GM19372 (cell line): ENCODE results near the gene S100A16.
"Not testable (repeated sequence)": the region's sequence is repeated elsewhere in the genome, so short reads cannot be mapped to it uniquely, and the experiment has no call there.

Experiments
- ATAC-seq: cut with Tn5 transposase; IDR thresholded peaks from one replicate; pipeline ENCODE4 v1.9.1; 2021; ENCODE audit warnings: mild to moderate bottlenecking, low read depth, moderate library complexity; ENCODE audit not compliant: unreplicated experiment

The S100A16 gene

GRCh38 chr1:153592748-153593147 is 20.2 kb downstream of the S100A16 start:
- ATAC-seq: no peak

- ATAC-seq: no peak
Observed at GRCh38 chr1:153588482-153588881, 24.5 kb downstream of the S100A16 start.

DNA sequence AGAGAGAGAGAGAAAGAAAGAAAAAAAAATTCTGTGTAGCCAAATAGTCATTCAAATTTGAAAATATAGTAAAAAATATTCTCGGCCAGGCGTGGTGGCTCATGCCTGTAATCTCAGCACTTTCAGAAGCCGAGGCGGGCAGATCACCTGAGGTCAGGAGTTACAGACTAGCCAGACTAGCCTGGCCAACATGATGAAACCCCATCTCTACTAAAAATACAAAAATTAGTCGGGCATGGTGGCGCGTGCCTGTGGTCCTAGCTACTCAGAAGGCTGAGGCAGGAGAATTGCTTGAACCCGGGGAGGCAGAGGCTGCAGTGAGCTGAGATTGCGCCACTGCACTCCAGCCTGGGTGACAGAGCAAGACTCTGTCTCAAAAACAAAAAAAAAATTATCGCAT is 24.9 kb downstream of the S100A16 start:
- not testable (repeated sequence) for ATAC-seq

DNA sequence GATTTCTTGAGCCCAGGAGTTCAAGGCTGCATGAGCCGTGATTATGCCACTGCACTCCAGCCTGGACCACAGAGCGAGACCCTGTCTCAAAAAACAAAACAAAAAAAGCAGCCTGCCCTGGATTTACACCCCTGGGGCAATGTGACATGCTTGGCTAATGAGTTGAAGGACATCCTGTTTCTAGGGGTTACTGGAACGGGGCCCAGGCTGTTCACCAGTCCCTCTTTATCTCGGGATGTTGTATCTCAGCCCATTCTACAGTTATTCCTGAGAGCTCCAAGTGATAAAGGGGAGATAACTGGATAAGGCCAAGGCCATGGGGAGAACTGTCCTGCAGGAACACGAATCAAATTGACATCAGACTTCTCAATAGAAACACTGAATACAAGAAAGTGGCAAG is 25.6 kb downstream of the S100A16 start:
- ATAC-seq: no peak

DNA sequence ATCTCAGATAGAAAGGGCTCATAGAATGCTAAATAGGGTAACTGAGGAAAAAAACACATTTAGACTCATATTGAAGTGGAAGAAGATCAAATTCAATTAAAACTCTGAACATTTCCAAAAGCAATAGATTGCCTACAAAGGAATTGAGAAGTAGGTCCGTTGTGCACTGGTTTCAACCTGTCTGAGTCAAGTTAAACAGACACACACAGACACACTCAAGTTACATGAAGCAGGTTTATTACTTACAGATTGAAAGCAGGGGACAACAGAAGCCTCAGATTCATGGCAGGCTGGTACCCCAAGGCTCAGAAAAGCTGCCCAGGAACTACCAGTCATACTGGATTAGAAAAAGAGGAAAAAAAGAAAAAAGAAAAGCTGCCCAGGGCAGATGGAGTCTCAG is 26.6 kb downstream of the S100A16 start:
- ATAC-seq: no peak

DNA sequence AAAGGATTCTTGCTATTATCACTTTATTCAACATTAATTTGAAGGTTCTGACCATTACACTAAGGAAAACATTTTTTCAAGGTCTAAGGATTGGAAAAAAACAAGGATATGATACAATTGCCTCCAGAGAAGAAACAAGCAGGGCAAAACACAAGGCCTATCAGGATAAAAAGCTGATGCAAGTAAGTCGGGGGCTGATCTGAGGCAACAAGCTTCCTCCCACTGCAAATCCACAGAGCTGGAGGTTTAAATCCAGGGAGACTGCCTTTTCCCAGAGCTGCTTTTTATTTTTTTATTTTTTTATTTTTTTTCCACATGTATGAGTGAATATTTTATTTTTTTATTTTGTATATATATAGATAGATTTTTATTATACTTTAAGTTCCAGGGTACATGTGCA is 27.9 kb downstream of the S100A16 start:
- no peak for ATAC-seq

DNA sequence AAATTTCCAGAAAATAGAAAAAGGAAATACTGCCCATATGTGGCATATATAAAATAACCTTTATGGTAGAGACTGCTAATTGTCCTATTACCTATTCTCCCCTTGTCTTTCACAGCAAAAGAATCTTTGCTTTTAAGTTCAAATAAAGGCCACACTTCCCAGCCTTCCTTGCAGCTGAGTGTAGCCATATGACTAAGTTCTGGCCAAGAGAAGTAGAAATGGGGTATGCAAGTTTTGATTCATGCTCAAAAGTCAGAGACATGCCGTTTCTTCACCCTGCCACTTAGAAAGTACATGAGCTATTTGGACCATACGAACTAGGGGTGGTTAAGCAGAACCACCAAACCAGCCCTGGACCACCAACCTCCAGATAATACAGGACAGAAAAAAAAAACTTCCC is 29.0 kb downstream of the S100A16 start:
- ATAC-seq: no peak

DNA sequence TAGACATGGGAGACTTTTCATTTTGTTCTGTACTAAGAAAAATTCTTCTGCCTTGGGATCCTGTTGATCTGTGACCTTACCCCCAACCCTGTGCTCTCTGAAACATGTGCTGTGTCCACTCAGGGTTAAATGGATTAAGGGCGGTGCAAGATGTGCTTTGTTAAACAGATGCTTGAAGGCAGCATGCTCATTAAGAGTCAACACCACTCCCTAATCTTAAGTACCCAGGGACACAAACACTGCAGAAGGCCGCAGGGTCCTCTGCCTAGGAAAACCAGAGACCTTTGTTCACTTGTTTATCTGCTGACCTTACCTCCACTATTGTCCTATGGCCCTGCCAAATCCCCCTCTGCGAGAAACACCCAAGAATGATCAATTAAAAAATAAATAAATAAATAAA is 29.4 kb downstream of the S100A16 start:
- not testable (repeated sequence) for ATAC-seq

- not testable (repeated sequence) for ATAC-seq
Observed at GRCh38 chr1:153582836-153583235, 30.1 kb downstream of the S100A16 start.

GRCh38 chr1:153578936-153579335 is 34.0 kb downstream of the S100A16 start:
- no peak for ATAC-seq

- no peak for ATAC-seq
Observed at GRCh38 chr1:153578490-153578889, 34.4 kb downstream of the S100A16 start.

DNA sequence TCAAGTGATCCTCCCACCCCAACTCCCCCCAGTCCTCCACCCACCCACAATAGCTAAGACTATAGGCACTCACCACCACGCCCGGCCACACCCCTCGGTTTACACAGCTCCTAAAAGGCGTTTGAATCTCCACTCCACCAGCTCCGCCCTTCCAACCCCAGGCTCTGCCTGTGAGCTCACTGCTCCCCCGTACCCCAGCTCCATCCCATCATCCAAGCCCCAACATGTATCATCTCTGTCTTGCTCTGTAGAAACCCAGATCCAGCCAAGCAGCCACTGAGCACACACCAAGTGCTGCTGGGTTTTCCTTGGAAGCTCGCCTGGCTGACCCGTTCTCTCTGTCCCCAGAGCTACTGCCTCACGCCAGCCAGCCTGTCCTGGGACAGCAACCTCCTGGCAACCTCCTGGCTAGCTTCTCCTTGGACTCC is 35.3 kb downstream of the S100A16 start:
- no peak for ATAC-seq

DNA sequence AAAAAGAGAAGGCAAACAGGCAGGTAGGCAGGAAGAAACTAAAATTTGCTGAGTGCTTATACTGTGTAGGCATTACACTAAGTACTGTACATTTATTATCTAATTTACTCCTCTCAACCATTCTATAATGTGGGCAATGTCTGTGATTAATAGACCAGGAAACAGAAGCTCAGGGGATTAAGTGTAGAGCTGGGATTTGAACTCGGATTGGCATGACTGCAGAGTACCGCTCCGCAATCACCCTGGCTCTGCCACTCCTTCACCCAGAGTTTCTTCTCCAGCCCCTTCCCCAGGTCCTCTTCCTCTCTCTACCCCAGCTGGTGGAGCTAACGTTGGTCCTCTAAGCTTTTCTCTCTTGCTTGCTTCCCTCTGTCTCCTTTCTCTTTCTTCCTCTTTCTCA is 35.8 kb downstream of the S100A16 start:
- ATAC-seq: no peak

DNA sequence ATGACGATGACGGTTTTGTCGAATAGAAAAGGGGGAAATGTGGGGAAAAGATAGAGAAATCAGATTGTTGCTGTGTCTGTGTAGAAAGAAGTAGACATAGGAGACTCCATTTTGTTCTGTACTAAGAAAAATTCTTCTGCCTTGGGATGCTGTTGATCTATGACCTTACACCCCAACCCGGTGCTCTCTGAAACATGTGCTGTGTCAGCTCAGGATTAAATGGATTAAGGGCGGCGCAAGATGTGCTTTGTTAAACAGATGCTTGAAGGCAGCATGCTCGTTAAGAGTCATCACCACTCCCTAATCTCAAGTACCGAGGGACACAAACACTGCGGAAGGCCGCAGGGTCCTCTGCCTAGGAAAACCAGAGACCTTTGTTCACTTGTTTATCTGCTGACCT is 37.4 kb downstream of the S100A16 start:
- not testable (repeated sequence) for ATAC-seq

- ATAC-seq: not testable (repeated sequence)
Observed at GRCh38 chr1:153575081-153575491, 37.9 kb downstream of the S100A16 start.

GRCh38 chr1:153573351-153573750 is 39.6 kb downstream of the S100A16 start:
- no peak for ATAC-seq

DNA sequence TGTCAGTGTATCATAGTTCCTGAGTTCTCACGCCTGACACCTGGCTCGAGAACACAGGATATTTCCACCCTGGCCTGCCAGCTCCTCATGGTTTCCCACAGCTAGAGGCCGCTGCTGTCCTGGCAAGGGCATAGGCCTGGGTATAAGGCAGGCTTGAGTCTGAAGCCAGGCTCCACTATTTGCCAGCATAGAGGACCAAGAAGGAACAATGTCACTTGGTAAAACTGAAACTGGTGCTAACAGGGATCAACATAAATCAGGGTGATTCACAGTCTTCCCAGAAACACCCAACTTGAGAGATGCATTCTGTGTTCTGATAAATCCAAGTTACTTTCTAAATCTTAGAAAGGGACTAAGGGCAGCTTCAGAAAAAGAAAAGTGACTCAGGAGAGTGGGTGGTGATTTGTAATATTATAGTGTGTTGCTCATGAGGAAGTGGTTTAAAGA is 40.3 kb downstream of the S100A16 start:
- no peak for ATAC-seq

DNA sequence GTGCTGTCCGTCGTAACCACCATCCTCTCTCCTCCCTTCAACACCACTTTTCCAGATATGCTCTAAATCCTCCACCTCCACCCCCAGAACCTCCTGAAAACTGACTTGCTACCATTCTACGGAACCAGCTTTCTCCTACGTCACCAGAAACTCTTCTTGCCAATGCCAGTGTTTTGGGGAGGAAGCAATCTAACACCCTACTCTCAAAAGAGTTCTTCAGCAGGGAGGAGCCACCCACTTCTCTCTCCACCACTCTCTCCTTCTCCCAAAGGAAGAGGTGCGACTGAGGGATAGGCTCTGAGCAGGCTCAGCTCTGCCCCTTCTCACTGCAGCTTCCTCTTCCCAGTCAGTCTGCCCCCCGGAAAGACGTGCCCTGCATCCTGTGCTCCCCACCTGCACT is 41.2 kb downstream of the S100A16 start:
- ATAC-seq: no peak

- ATAC-seq: no peak
Observed at GRCh38 chr1:153570874-153571273, 42.1 kb downstream of the S100A16 start.

- ATAC-seq: no peak
Observed at GRCh38 chr1:153569465-153569864, 43.5 kb downstream of the S100A16 start.

DNA sequence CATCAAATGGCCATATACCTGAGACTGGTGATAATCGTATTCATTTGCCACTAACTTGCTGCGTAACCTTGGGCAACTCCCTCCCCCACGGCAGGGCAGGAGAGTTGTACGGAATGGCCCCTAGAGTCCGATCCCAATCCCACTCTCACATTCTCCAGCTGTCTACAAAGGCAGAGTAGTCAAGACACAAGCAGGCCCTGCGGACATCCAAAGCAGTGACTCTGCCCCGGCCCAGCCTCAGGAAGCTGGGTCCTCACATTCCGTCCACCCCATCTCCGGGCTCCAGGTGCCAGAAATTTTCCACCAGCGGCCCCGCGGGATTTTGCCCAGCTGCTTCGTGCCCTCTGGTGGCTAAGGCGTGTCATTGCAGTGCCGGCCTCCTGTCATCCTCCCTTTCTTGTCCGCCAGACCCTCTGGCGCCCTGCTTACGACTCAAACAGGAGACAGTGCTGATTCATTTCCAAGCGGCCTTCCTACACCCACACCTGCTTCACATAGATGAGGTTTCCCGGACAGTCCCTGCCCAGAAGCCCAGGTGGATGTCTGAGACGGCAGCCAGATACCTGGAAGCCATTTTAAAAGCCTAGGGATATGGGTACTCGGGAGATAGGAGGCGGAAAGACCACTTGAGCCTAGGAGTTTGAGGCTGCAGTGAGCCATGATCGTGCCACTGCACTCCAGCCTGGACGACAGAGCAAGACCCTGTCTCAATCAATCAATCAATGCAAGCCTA is 44.4 kb downstream of the S100A16 start:
- no peak for ATAC-seq

GRCh38 chr1:153567621-153568366 is 45.1 kb downstream of the S100A16 start:
- ATAC-seq: no peak
